IMR-90 (cell line): Measurements from ENCODE around the gene DHCR24. TPM values are rescaled to one million over a fixed set of nuclear protein-coding genes. Genes with fewer than 3 reads are reported as not detected.

Experiments
- ATAC-seq: fragments of 200-7000 bp; cut with Tn5 transposase; 2 replicates; pipeline ENCODE4 v1.9.1; 2020; ENCODE audit warnings: low read depth, mild to moderate bottlenecking, moderate library complexity
- BruUV-seq: library from RNA; stranded (reverse); fragments of 400-500 nt; replicated peaks from 2 replicates; lab custom pipeline; 2021; lab: Mats Ljungman, UMichigan
- CTCF ChIA-PET: fragments of 300-600 bp; formaldehyde crosslinking; extraction: SDS; loops from one replicate; lab custom pipeline; 2021; ENCODE audit warnings: antibody characterized with exemption; lab: Yijun Ruan, JAX
- POLR2A ChIA-PET: fragments of 300-600 bp; sonication (Branson Sonifier 250); formaldehyde crosslinking; loops from one replicate; lab custom pipeline; 2022; ENCODE audit warnings: antibody characterized with exemption; ENCODE audit not compliant: unreplicated experiment; lab: Charles Lee
- DNase-seq: peaks from one replicate; pipeline ENCODE4 v3.0.0; 2013
- H2AFZ ChIP-seq: replicated peaks from 2 replicates; pipeline ENCODE3; 2013; ENCODE audit warnings: low read length, mild to moderate bottlenecking; ENCODE audit not compliant: poor library complexity
- H2AK5ac ChIP-seq: 2 replicates; pipeline ENCODE4 v1.6.1; 2013; ENCODE audit warnings: low read depth, low read length, inconsistent platforms
- H2AK9ac ChIP-seq: replicated peaks from 2 replicates; pipeline ENCODE3; 2013; ENCODE audit warnings: mild to moderate bottlenecking, low read depth, low read length, moderate library complexity; ENCODE audit not compliant: poor library complexity
- H2BK120ac ChIP-seq: 2 replicates; pipeline ENCODE4 v1.6.1; 2013; ENCODE audit warnings: low read depth, low read length, inconsistent platforms
- H2BK15ac ChIP-seq: 3 replicates; pipeline ENCODE4 v1.6.1; 2013; ENCODE audit warnings: low read depth, low read length, inconsistent platforms
- H2BK20ac ChIP-seq: 2 replicates; pipeline ENCODE4 v1.6.1; 2013; ENCODE audit warnings: low read depth, mild to moderate bottlenecking, inconsistent platforms, low read length, moderate library complexity
- H2BK5ac ChIP-seq: 2 replicates; pipeline ENCODE4 v1.6.1; 2013; ENCODE audit warnings: mild to moderate bottlenecking, low read depth, low read length, inconsistent platforms; ENCODE audit not compliant: poor library complexity, severe bottlenecking
- H3K14ac ChIP-seq: replicated peaks from 2 replicates; pipeline ENCODE4 v1.6.1; 2013; ENCODE audit warnings: low read depth, low read length, inconsistent platforms
- H3K18ac ChIP-seq: 2 replicates; pipeline ENCODE4 v1.6.1; 2013; ENCODE audit warnings: low read depth, low read length, control low read depth
- H3K23ac ChIP-seq: 2 replicates; pipeline ENCODE4 v1.6.1; 2013; ENCODE audit warnings: low read depth, low read length, inconsistent platforms
- H3K27ac ChIP-seq: 2 replicates; pipeline ENCODE4 v1.5.1; 2013; ENCODE audit warnings: mild to moderate bottlenecking, control low read depth, low read length; ENCODE audit not compliant: insufficient read depth
- H3K27me3 ChIP-seq: 2 replicates; pipeline ENCODE4 v1.6.1; 2013; ENCODE audit warnings: low read length; ENCODE audit not compliant: control insufficient read depth, insufficient read depth
- H3K36me3 ChIP-seq: 2 replicates; pipeline ENCODE4 v1.6.1; 2013; ENCODE audit warnings: low read length, mixed read lengths; ENCODE audit not compliant: control insufficient read depth, insufficient read depth
- H3K4ac ChIP-seq: 2 replicates; pipeline ENCODE4 v1.6.1; 2013; ENCODE audit warnings: low read depth, low read length, inconsistent platforms
- H3K4me1 ChIP-seq: 2 replicates; pipeline ENCODE4 v1.6.1; 2013; ENCODE audit warnings: low read length, mixed read lengths; ENCODE audit not compliant: control insufficient read depth, insufficient read depth
- H3K4me2 ChIP-seq: 2 replicates; pipeline ENCODE4 v1.6.1; 2013; ENCODE audit warnings: low read depth, mild to moderate bottlenecking, control low read depth, low read length, moderate library complexity
- H3K4me3 ChIP-seq: 2 replicates; pipeline ENCODE4 v1.5.1; 2013; ENCODE audit warnings: low read depth, mild to moderate bottlenecking, control low read depth, low read length, moderate library complexity; ENCODE audit not compliant: insufficient read depth
- H3K56ac ChIP-seq: 2 replicates; pipeline ENCODE4 v1.6.1; 2013; ENCODE audit warnings: low read length, inconsistent platforms; ENCODE audit not compliant: insufficient read depth; ENCODE audit errors: extremely low read depth
- H3K79me1 ChIP-seq, 2 experiments: 2 replicates each; pipeline ENCODE4 v1.6.1; 2013; ENCODE audit warnings: low read length in 2 of 2, inconsistent platforms in 1 of 2, low read depth in 1 of 2
- H3K9ac ChIP-seq: 2 replicates; pipeline ENCODE4 v1.6.1; 2013; ENCODE audit warnings: low read depth, low read length, control low read depth
- H3K9me1 ChIP-seq: 2 replicates; pipeline ENCODE4 v1.6.1; 2013; ENCODE audit warnings: low read length, inconsistent platforms; ENCODE audit not compliant: insufficient read depth
- H3K9me3 ChIP-seq: 2 replicates; pipeline ENCODE4 v1.6.1; 2013; ENCODE audit warnings: low read length; ENCODE audit not compliant: control insufficient read depth, insufficient read depth
- H4K20me1 ChIP-seq: 2 replicates; pipeline ENCODE4 v1.6.1; 2013; ENCODE audit warnings: low read length, inconsistent platforms; ENCODE audit not compliant: insufficient read depth
- H4K5ac ChIP-seq: 2 replicates; pipeline ENCODE4 v1.6.1; 2013; ENCODE audit warnings: mild to moderate bottlenecking, low read depth, low read length, control low read depth
- H4K8ac ChIP-seq, 2 experiments: 2 replicates each; pipeline ENCODE4 v1.6.1; 2013; ENCODE audit warnings: low read depth in 2 of 2, low read length in 2 of 2, control low read depth in 1 of 2, inconsistent platforms in 1 of 2
- H4K91ac ChIP-seq: 2 replicates; pipeline ENCODE4 v1.6.1; 2013; ENCODE audit warnings: low read depth, low read length, inconsistent platforms; ENCODE audit not compliant: insufficient read depth
- BHLHE40 ChIP-seq: fragments of 150-350 bp; IDR thresholded peaks from 2 replicates; pipeline ENCODE4 v1.6.1; 2016; ENCODE audit warnings: mild to moderate bottlenecking, low read depth, low read length
- CEBPB ChIP-seq: IDR thresholded peaks from 2 replicates; pipeline ENCODE4 v1.6.1; 2012; ENCODE audit warnings: low read depth, low read length, improper control_type of control experiment
- CHD1 ChIP-seq: IDR thresholded peaks from 2 replicates; pipeline ENCODE4 v1.6.1; 2012; ENCODE audit warnings: low read depth, low read length, improper control_type of control experiment
- FOS ChIP-seq: fragments of 150-350 bp; IDR thresholded peaks from 2 replicates; pipeline ENCODE4 v1.6.1; 2016; ENCODE audit warnings: low read depth, low read length
- MAFK ChIP-seq: IDR thresholded peaks from 2 replicates; pipeline ENCODE4 v1.6.1; 2012; ENCODE audit warnings: low read depth, low read length, improper control_type of control experiment
- MAZ ChIP-seq: IDR thresholded peaks from 2 replicates; pipeline ENCODE4 v1.6.1; 2012; ENCODE audit warnings: low read depth, mild to moderate bottlenecking, low read length, improper control_type of control experiment, moderate library complexity, borderline replicate concordance
- MXI1 ChIP-seq: IDR thresholded peaks from 2 replicates; pipeline ENCODE4 v1.6.1; 2012; ENCODE audit warnings: low read depth, mild to moderate bottlenecking, low read length, moderate library complexity, borderline replicate concordance
- NFE2L2 ChIP-seq: fragments of 150-350 bp; IDR thresholded peaks from 2 replicates; pipeline ENCODE4 v1.6.1; 2016; ENCODE audit warnings: low read depth, mild to moderate bottlenecking, low read length
- POLR2A ChIP-seq: IDR thresholded peaks from 2 replicates; pipeline ENCODE4 v1.6.1; 2012; ENCODE audit warnings: mild to moderate bottlenecking, low read depth, low read length
- RCOR1 ChIP-seq: IDR thresholded peaks from 2 replicates; pipeline ENCODE4 v1.6.1; 2012; ENCODE audit warnings: mild to moderate bottlenecking, low read length, improper control_type of control experiment; ENCODE audit not compliant: insufficient replicate concordance
- RFX5 ChIP-seq: IDR thresholded peaks from 2 replicates; pipeline ENCODE4 v1.8.0; 2012; ENCODE audit warnings: low read depth, mild to moderate bottlenecking, low read length, moderate library complexity
- SMC3 ChIP-seq: fragments of 150-350 bp; IDR thresholded peaks from 2 replicates; pipeline ENCODE4 v1.6.1; 2016; ENCODE audit warnings: low read depth, mild to moderate bottlenecking, antibody characterized with exemption, low read length, moderate library complexity
- WGBS, 2 experiments: methylation state at CpG; one replicate each; pipeline versions ENCODE4 v1.1.5 to v1.1.7; 2013; ENCODE audit warnings: missing lambda C conversion rate in 2 of 2; ENCODE audit not compliant: insufficient read length in 1 of 2; ENCODE audit errors: extremely low coverage in 2 of 2; 5-methylcytosine and 5-hydroxymethylcytosine counted together
- dilution Hi-C: fragments of 300-500 bp; cut with HindIII; formaldehyde crosslinking; loops from one replicate; pipeline ENCODE4 v1.14.3; 2018; ENCODE audit warnings: low sequenced_read_pairs; ENCODE audit not compliant: unreplicated experiment
- in situ Hi-C: fragments of 300-500 bp; cut with MboI; formaldehyde crosslinking; loops from 3 replicates; pipeline ENCODE4 v1.14.3; 2019; ENCODE audit warnings: low sequenced_read_pairs, inconsistent platforms, mixed read lengths
- intact Hi-C: fragments of 100-400 bp; cut with micrococcal nuclease; formaldehyde crosslinking; loops from 2 replicates; pipeline ENCODE4 v1.10.0; 2022
- polyA plus RNA-seq, 3 experiments: library from polyadenylated mRNA; depleted of rRNA; stranded (reverse); fragments of >200 nt; gene quantifications; 2 replicates each; pipeline ENCODE4 v1.2.3, GENCODE V29; 2012; ENCODE audit warnings: low replicate concordance in 1 of 3
- total RNA-seq: library from RNA; depleted of rRNA; stranded (reverse); fragments of >200 nt; gene quantifications from 2 replicates; pipeline ENCODE4 v1.2.3, GENCODE V29; 2012
- TF ChIP-seq, protein P1 (sequence below): conservative IDR thresholded peaks from 2 replicates; pipeline ENCODE4 v1.5.1; 2012; ENCODE audit warnings: mild to moderate bottlenecking, low read depth, low read length, improper control_type of control experiment
- TF ChIP-seq, protein P2 (sequence below): fragments of 150-350 bp; IDR thresholded peaks from 2 replicates; pipeline ENCODE4 v1.6.1; 2017; ENCODE audit warnings: mild to moderate bottlenecking, antibody characterized with exemption, low read length, low read depth

The DHCR24 gene
- total and polyA plus RNA-seq, 2 of the 4 experiments (the other 2 are of a cell fraction), result 130 to 194 TPM

GRCh38 chr1:54837002-54837853, 49.8 kb downstream of the DHCR24 start:
- Histone ChIP-seq H2AFZ (peak overlapping the region; percentile 35), H3K4me3 (no peak overlapping the region), H2BK5ac (no peak overlapping the region), H3K9ac (no peak overlapping the region), H2AK5ac (no peak overlapping the region), H2BK15ac (no peak overlapping the region), H3K27ac (no peak overlapping the region), H3K23ac (no peak overlapping the region), H4K20me1 (no peaks in the 10 kb centered on the region), H3K18ac (no peak overlapping the region), H3K79me1 (no peaks in the 10 kb centered on the region), H3K9me1 (no peaks in the 10 kb centered on the region), H3K56ac (no peak overlapping the region), H4K8ac (no peak overlapping the region), H3K4ac (no peak overlapping the region), H2BK20ac (no peak overlapping the region), H4K5ac (no peak overlapping the region), H3K14ac (no peak overlapping the region), H3K36me3 (no peaks in the 10 kb centered on the region), H2BK120ac (no peak overlapping the region), H3K9me3 (0 out of 2 replicates have a peak, but pooled peaks cover 2% of the 10 kb centered on the region), H3K27me3 (peaks cover 37% of the 10 kb centered on the region), H3K4me2 (no peak overlapping the region), H4K91ac (no peak overlapping the region), H3K4me1 (no peaks in the 10 kb centered on the region), H2AK9ac (no peak overlapping the region)
- in situ Hi-C loops (no loop called here), dilution Hi-C loops (no loop called here), intact Hi-C loops (no loop called here)
- WGBS, 2 experiments, result 92% methylated on average over 2 of the region's 6 CpGs; no CpG with 5 or more reads in 1 of the 2 experiments
- ChIA-PET POLR2A (no interaction called here), CTCF (no interaction called here)
- DNase-seq (no peak), ATAC-seq (no peak)
- BruUV-seq, result no TSS peak
- TF ChIP-seq MAZ (no peak), SMC3 (no peak), CHD1 (no peak), RCOR1 (no peak), MAFK (no peak), CEBPB (no peak), FOS (no peak), NFE2L2 (no peak), MXI1 (no peak), POLR2A (no peak), BHLHE40 (no peak), RFX5 (no peak)
- TF ChIP-seq, protein P1, sequence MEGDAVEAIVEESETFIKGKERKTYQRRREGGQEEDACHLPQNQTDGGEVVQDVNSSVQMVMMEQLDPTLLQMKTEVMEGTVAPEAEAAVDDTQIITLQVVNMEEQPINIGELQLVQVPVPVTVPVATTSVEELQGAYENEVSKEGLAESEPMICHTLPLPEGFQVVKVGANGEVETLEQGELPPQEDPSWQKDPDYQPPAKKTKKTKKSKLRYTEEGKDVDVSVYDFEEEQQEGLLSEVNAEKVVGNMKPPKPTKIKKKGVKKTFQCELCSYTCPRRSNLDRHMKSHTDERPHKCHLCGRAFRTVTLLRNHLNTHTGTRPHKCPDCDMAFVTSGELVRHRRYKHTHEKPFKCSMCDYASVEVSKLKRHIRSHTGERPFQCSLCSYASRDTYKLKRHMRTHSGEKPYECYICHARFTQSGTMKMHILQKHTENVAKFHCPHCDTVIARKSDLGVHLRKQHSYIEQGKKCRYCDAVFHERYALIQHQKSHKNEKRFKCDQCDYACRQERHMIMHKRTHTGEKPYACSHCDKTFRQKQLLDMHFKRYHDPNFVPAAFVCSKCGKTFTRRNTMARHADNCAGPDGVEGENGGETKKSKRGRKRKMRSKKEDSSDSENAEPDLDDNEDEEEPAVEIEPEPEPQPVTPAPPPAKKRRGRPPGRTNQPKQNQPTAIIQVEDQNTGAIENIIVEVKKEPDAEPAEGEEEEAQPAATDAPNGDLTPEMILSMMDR, result no peak
- TF ChIP-seq, protein P2, sequence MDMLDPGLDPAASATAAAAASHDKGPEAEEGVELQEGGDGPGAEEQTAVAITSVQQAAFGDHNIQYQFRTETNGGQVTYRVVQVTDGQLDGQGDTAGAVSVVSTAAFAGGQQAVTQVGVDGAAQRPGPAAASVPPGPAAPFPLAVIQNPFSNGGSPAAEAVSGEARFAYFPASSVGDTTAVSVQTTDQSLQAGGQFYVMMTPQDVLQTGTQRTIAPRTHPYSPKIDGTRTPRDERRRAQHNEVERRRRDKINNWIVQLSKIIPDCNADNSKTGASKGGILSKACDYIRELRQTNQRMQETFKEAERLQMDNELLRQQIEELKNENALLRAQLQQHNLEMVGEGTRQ, result no peak
